ENCODE measurements around the gene TELO2.

- TF ChIP-seq CTCF (IDR thresholded peaks at IDR 0.05) (no peak), EP300 (IDR thresholded peaks at IDR 0.05) (no peak)
Measured at GRCh38 chr16:1527836-1528811, 35.0 kb downstream of the TELO2 start.
